SK-N-SH (cell line): Measurements from ENCODE around the gene BNIP3.

Experiments used
- CHD2 ChIP-seq: fragments of 150-350 bp; IDR thresholded peaks from 2 replicates; pipeline ENCODE4 v1.6.1; 2018; ENCODE audit warnings: low read length; ENCODE audit not compliant: partially characterized antibody
- CTCF ChIP-seq: fragments of 200-600 bp; sonication (generic); IDR thresholded peaks from 2 replicates; pipeline ENCODE4 v1.6.1; 2017; ENCODE audit warnings: antibody characterized with exemption, mild to moderate bottlenecking, moderate library complexity
- EP300 ChIP-seq, 2 experiments: IDR thresholded peaks; 2 replicates each; pipeline versions ENCODE4 v1.4.0 to v1.6.1; 2012; ENCODE audit warnings: borderline replicate concordance in 1 of 2, low read depth in 1 of 2, low read length in 1 of 2
- EZH2phosphoT487 ChIP-seq: fragments of 200-600 bp; sonication (generic); IDR thresholded peaks from 2 replicates; pipeline ENCODE4 v1.6.1; 2017; ENCODE audit warnings: low read depth, mixed run types, mild to moderate bottlenecking, antibody characterized with exemption, moderate library complexity, borderline replicate concordance
- FOXM1 ChIP-seq: IDR thresholded peaks from 2 replicates; pipeline ENCODE4 v1.4.0; 2012; ENCODE audit warnings: low read depth, mild to moderate bottlenecking
- GABPA ChIP-seq: IDR thresholded peaks from 2 replicates; pipeline ENCODE4 v1.4.0; 2012; ENCODE audit warnings: low read depth, mild to moderate bottlenecking
- MEF2A ChIP-seq: IDR thresholded peaks from 2 replicates; pipeline ENCODE4 v1.4.0; 2012; ENCODE audit warnings: low read depth, borderline replicate concordance
- PBX3 ChIP-seq: IDR thresholded peaks from 2 replicates; pipeline ENCODE4; 2012
- POLR2AphosphoS5 ChIP-seq: IDR thresholded peaks from 2 replicates; pipeline ENCODE4 v1.6.1; 2012; ENCODE audit warnings: low read depth, low read length
- RAD21 ChIP-seq: IDR thresholded peaks from 2 replicates; pipeline ENCODE4 v1.6.1; 2012; ENCODE audit warnings: mild to moderate bottlenecking, low read length
- REST ChIP-seq: IDR thresholded peaks from 2 replicates; pipeline ENCODE4 v1.6.1; 2012; ENCODE audit warnings: mild to moderate bottlenecking, low read depth, low read length, moderate library complexity
- TEAD4 ChIP-seq: IDR thresholded peaks from 2 replicates; pipeline ENCODE4 v1.4.0; 2012; ENCODE audit warnings: mild to moderate bottlenecking, borderline replicate concordance; ENCODE audit not compliant: insufficient read depth
- USF2 ChIP-seq: fragments of 150-350 bp; IDR thresholded peaks from 2 replicates; pipeline ENCODE4 v1.6.1; 2017; ENCODE audit warnings: antibody characterized with exemption, low read length, low read depth, borderline replicate concordance
- YY1 ChIP-seq: IDR thresholded peaks from 2 replicates; pipeline ENCODE4 v1.4.0; 2012; ENCODE audit warnings: low read depth, mild to moderate bottlenecking

GRCh38 chr10:132016514-132016913 lies 34.8 kb upstream of the BNIP3 start:
- no peak for TF ChIP-seq CTCF
- no peak for TF ChIP-seq USF2
- no peak for TF ChIP-seq POLR2AphosphoS5
- no peak for TF ChIP-seq GABPA
- no peak for TF ChIP-seq EP300 (IDR thresholded peaks at IDR 0.05; ENCODE audit: borderline replicate concordance in 1 of 2, low read depth in 1 of 2, low read length in 1 of 2)
- TF ChIP-seq MEF2A = no peak
- no peak for TF ChIP-seq RAD21
- no peak for TF ChIP-seq EZH2phosphoT487
- no peak for TF ChIP-seq CHD2
- no peak for TF ChIP-seq FOXM1
- TF ChIP-seq YY1 = no peak
- TF ChIP-seq REST = no peak
- TF ChIP-seq TEAD4 = no peak
- TF ChIP-seq PBX3 = no peak
